NCI-H2081 treated with DMSO at 0.1 percent for 48 hours (cell line): ENCODE data around the gene TGM2.
A peak's percentile ranks its signal among the peaks of the same experiment; 100 is the strongest.

Experiments used
- DNase-seq: peaks from one replicate; lab custom pipeline; 2025; lab: John Stamatoyannopoulos, UW

TGM2 gene

GRCh38 chr20:38132156-38132909 is 32.7 kb downstream of the TGM2 start:
- DNase-seq = no peak

- no peak for DNase-seq
These were observed 33.4 kb downstream of the TGM2 start for GRCh38 chr20:38131588-38132121.

- DNase-seq = no peak
These were observed 34.1 kb downstream of the TGM2 start for GRCh38 chr20:38130687-38131587.

DNA sequence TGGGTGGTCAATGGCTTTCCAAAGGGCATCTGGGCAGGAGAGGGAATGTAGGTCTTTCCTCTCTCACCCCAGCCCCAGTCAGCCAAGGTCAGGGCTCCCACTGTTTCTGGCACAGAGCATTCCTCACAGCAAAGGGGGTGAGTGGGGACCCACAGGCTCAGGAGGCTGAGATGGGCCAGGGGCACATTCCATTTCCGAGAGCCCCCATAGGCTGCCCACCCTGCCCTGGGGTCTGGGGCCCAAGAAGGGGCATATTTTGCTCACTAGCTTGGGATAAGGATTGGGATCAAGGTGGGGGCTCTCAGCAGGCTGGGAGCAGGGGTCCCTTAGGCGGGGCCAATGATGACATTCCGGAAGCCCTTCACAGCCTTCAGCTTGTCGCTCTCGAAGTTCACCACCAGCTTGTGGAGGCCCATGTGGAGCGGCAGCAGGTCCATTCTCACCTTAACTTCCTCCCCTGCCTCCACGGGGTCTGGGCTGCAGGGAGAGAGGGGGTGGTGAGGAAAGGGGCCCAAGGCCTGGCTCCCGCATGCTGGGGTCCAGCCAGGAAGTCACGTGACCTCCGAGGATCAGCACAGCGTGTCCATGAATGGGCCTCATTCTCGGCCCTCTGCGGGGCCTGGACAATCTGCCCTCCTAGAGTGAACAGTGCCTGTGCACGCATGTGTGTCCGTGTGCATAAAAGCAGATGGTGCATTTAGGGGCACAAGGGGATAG is 35.0 kb downstream of the TGM2 start:
- DNase-seq = no peak

DNA sequence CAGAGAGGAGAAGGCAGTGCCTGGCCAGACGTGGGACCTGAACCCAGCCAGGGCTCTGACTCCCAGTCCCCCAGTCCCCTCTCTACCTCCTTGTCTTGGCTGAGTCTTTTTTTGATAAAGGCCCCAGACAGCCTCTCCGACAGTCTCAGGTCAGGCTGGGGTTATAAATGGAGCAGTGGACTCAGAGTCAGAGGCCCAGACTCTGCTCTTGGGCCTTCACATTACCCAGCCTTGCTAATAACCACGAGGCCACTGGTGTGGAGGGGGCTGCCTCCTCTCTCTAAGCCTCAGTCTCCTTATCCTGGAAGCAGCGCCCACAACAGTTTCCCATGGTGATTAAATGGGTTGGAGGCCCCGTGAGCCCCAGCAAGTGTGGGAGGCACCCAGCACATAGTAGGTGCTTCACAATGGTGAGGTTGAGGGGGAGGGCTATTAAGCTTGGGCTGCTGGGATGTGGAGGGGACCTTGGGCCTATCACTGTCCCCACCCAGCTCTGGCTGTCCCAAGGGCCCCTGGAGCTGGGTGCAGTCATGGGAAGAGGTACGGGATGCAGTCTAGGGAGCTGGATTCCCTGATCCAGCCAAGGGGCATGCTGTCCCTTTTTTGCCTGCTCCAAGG is 35.7 kb downstream of the TGM2 start:
- DNase-seq = no peak

DNA sequence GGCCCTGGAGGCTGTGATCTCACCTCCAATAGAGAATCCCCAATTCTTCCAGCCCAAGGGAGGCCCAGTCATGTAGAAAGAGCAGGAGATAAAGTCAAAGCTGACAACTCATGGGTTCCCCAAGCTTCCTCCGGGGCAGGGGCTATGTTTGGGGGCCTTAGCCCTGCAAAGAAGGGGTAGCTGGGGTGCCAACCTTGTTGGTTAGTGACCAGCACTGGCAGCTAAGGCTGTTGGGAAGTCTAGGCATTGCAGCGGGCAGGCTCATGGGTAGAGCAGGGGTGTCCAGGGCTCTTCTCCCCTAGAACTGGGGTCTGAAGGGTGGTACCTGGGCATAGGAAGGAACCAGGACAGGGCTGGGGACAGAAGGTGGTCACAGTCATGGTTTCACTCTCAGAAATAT is 36.4 kb downstream of the TGM2 start:
- DNase-seq = no peak

DNA sequence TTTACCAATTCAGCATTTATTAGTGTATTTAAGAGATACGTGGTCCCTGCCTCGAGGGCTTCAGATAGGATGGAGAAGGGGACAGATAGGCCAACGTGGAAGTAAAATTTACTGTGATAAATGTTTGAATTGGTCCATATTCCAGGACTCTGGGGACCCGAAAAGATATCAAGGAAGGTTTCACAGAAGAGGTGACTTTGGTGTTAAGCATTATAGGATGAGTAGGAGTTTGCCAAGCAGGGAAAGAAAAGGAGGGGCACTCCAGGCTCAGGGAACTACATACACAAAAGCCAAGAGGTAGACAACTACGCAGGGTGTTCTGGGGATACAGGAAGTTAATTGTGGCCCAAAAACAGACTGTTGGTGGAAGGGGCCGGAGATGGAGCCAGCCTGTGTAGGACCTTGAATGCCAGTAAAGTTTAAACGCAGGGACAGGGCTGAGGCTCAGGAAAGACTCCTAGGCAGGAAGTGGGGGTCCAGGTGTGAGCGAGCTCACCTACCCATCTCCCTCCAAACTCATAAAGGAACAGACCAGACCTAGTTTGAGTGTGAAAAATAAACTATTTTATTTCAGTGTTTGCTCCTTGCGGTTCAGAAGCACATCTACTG is 37.0 kb downstream of the TGM2 start:
- no peak for DNase-seq

GRCh38 chr20:38126932-38127621 is 38.0 kb downstream of the TGM2 start:
- DNase-seq = no peak

DNA sequence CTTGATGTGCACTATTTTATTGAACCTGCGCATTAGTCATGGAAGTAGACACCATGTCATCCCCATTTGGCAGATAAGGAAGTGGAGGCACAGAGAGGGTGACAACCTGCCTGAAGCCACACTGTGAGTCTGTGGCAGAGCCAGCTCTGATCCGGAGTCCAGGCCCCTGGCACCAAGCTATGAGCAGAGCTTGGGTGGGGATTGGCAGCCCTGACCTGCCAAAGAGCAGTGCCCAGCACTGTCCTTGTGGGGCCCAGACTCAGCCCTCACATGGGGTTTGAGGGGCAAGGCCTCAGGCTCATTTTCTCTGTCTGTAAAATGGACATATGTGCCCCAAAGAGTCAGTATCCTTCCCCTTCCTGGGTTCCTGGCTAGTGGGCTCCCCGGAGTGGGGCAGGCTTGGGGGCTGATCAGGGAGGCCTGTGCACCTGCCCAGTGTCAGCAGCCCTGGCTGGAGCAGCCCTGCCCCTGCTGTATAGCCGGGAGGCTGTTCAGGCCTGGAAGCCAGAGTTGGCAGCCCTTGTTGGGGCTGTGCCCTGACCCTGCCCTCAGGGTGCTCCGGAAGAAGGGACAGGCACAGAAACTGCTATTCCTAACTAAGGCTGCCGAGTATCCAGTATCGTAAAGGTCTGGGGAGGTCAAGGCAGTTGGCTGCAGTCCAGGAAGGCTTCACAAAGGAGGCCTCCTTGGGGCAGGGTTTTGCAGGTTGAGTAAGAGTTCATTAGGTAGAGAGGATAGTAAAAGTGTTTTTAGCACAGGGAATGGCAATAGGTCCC is 38.7 kb downstream of the TGM2 start:
- no peak for DNase-seq

- peak; percentile 56 for DNase-seq
These were observed 39.7 kb downstream of the TGM2 start for GRCh38 chr20:38125157-38126056.

DNA sequence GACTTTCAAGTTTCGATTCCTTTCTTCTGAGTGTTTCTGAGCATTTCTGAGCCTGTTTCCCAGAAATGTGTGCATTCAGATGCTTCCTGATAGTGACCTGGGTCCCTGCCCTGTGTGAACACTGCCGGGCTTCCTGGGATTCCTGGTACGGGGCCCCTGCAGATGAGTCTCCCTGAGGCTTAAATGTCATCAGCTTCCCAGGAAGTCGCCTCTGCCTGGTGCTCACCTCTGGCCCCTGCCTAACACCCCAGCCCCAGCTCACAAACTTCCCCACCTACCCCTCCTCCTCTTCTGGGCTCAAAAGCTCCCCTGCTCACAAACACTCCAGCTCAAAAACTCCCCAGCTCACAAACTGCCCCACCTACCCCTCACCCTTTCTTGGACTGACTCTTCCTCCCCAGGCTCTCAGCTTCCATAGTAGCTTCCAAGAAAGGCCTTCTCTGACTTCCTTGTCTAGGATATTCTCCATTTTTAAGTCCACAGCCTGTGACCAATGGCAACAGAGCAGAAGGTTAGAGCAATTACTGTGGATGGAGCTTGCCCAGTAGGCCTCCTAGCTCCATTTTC is 42.0 kb downstream of the TGM2 start:
- no peak for DNase-seq

DNA sequence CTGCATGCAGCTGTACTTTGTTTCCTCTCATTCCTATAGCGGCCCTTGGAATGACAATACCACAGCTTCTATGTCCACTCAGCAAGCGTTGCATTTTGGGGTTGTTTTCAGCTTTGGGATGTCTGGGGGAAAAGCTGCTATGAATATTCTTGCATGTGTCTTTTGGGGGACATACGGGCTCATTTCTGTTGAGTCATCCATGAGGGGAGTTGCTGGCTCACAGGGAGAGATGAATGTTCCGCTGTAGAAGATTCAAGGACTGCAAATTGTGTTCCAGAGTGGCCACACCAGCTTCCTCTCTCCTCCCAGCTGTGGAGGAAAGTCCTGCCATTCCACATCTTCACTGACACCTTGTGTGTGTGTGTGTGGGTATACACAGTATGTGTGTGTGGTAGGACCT is 43.3 kb downstream of the TGM2 start:
- no peak for DNase-seq

DNA sequence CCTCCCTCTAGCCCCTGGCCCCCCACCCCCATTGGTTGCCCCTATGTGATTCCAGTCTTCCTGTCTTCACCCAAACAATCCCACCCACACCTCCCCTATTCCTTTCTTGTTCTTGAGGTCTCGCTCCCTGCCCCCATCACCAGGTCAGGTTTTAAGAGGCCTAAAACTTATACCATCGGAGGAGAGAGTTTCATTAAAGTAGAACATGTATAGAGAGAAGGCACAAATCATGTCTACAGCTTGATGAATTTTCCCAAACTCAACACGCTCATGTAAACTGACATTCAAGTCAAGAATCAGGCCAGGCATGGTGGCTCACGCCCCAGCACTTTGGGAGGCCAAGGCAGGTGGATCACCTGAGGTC is 44.5 kb downstream of the TGM2 start:
- DNase-seq = no peak

DNA sequence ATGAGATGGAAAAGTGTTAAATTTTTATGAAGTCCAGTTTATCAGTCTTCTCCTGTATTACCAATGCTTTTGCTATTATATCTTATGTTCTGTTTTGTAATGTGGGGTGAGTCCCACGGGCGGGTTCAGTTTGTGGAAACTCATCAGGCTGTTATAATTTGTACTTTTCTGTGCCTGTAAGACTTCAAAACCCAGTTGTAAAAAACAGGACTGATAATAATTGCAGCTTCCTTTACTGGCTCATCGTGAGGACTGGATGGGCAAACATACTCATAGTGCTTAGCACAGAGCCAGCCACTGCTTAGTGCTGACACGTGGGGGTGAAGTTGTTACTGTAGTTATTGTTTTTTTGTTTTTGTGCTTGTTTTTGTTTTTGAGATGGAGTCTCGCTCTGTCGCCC is 45.6 kb downstream of the TGM2 start:
- DNase-seq = no peak

GRCh38 chr20:38117635-38118034 is 47.4 kb downstream of the TGM2 start:
- no peak for DNase-seq

DNA sequence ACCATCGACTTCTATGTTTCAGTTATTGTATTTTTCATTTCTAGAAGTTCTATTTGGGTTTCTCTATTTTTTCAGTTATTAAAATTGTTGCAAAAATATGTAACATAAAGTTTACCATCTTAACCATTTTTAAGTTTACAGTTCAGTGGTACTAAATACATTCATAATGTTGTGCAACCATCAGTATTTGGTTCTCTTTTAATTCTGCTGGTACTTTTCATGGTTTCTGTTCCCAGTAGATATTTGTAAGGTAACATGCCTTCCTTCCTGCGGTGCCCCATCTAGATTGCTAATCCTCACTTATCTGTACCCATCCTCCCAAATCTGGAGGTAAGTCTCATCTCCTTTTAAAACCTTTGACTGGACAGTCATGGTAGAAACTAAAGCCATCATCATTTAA is 47.9 kb downstream of the TGM2 start:
- no peak for DNase-seq

- DNase-seq = no peak
These were observed 48.5 kb downstream of the TGM2 start for GRCh38 chr20:38116409-38117165.

DNA sequence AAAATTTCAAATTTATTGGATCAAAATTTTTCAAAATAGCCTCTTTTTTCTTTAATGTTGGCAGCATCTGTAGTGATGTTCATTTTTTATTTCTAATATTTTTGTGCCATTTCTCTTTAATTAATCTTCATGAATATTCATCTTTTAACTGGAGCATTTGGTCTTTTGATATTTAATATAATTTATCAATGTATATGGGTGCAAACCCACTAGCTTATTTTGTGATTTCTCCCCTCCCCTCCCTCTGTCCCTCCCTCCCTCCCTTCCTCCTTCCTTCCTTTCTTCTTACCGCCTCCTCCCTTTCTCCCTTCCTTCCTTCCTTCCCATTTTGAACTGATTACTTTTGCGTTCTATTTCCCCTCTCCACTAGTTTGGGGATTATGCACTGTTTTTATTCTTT is 49.2 kb downstream of the TGM2 start:
- DNase-seq = no peak
